HCEC 1CT (cell line): Measurements from ENCODE around the gene OLR1.

ENCODE experiments used
- DNase-seq: peaks from one replicate; pipeline ENCODE4 v3.0.0-alpha.2; 2017

OLR1 gene

GRCh38 chr12:10151621-10152020 is 20.3 kb downstream of the OLR1 start:
- no peak for DNase-seq

GRCh38 chr12:10147714-10148403 is 24.1 kb downstream of the OLR1 start:
- no peak for DNase-seq

- no peak for DNase-seq
Observed at GRCh38 chr12:10142976-10143589, 28.8 kb downstream of the OLR1 start.

GRCh38 chr12:10140001-10140400 is 31.9 kb downstream of the OLR1 start:
- DNase-seq, result peak; percentile 45

- no peak for DNase-seq
Observed at GRCh38 chr12:10136637-10137205, 35.2 kb downstream of the OLR1 start.

GRCh38 chr12:10135126-10135525 is 36.8 kb downstream of the OLR1 start:
- no peak for DNase-seq

- no peak for DNase-seq
Observed at GRCh38 chr12:10132850-10133370, 39.0 kb downstream of the OLR1 start.

GRCh38 chr12:10131111-10131690 is 40.7 kb downstream of the OLR1 start:
- DNase-seq, result no peak

- DNase-seq, result no peak
Observed at GRCh38 chr12:10130042-10130441, 41.9 kb downstream of the OLR1 start, which contains the start of gene CLEC7A. CLEC7A (minus strand) TSS chr12:10130199; CDS start chr12:10130082, 117 bp downstream.

- no peak for DNase-seq
Observed at GRCh38 chr12:10128687-10129086, 43.2 kb downstream of the OLR1 start.

- DNase-seq, result no peak
Observed at GRCh38 chr12:10126413-10126812, 45.5 kb downstream of the OLR1 start.

GRCh38 chr12:10122689-10123088 is 49.2 kb downstream of the OLR1 start:
- DNase-seq, result no peak

- no peak for DNase-seq
Observed at GRCh38 chr12:10121278-10121677, 50.7 kb downstream of the OLR1 start.

GRCh38 chr12:10119066-10119465 is 52.9 kb downstream of the OLR1 start:
- peak; percentile 61 for DNase-seq

- no peak for DNase-seq
Observed at GRCh38 chr12:10115890-10116289, 56.0 kb downstream of the OLR1 start.

GRCh38 chr12:10115311-10115710 is 56.6 kb downstream of the OLR1 start:
- no peak for DNase-seq

GRCh38 chr12:10113920-10114319 is 58.0 kb downstream of the OLR1 start:
- no peak for DNase-seq

GRCh38 chr12:10113075-10113474 is 58.9 kb downstream of the OLR1 start:
- DNase-seq, result peak; percentile 29

GRCh38 chr12:10111451-10111850 is 60.5 kb downstream of the OLR1 start:
- DNase-seq, result no peak

GRCh38 chr12:10110256-10110844 is 61.6 kb downstream of the OLR1 start:
- DNase-seq, result no peak
